Osteocyte (in vitro differentiated cells): Measurements from ENCODE around the gene TMCO4. TPM values are rescaled to one million over a fixed set of nuclear protein-coding genes. Genes with fewer than 3 reads are reported as not detected.

ENCODE experiments used
- DNase-seq: peaks from one replicate; pipeline ENCODE4 v3.0.0; 2021; ENCODE audit warnings: mixed read lengths; ENCODE audit not compliant: unreplicated experiment; ENCODE audit errors: extremely low spot score
- H3K27ac Mint-ChIP-seq: one replicate; pipeline ENCODE4 v1.8.0; 2021; ENCODE audit warnings: mild to moderate bottlenecking, mixed read lengths; ENCODE audit not compliant: unreplicated experiment
- H3K27me3 Mint-ChIP-seq: one replicate; pipeline ENCODE4 v1.8.0; 2021; ENCODE audit warnings: mixed read lengths; ENCODE audit not compliant: unreplicated experiment
- H3K36me3 Mint-ChIP-seq: one replicate; pipeline ENCODE4 v1.8.0; 2021; ENCODE audit warnings: mixed read lengths; ENCODE audit not compliant: unreplicated experiment
- H3K4me1 Mint-ChIP-seq: one replicate; pipeline ENCODE4 v1.8.0; 2021; ENCODE audit warnings: mixed read lengths; ENCODE audit not compliant: unreplicated experiment
- H3K4me3 Mint-ChIP-seq: one replicate; pipeline ENCODE4 v1.8.0; 2021; ENCODE audit warnings: mild to moderate bottlenecking, moderate library complexity, mixed read lengths; ENCODE audit not compliant: unreplicated experiment
- H3K9me3 Mint-ChIP-seq: one replicate; pipeline ENCODE4 v1.8.0; 2021; ENCODE audit warnings: mixed read lengths; ENCODE audit not compliant: unreplicated experiment
- CTCF ChIP-seq: fragments of 200-600 bp; sonication (generic); IDR thresholded peaks from 2 replicates; pipeline ENCODE4 v1.5.0; 2021; ENCODE audit warnings: antibody characterized with exemption, mild to moderate bottlenecking, moderate library complexity
- total RNA-seq: library from RNA; stranded (reverse); gene quantifications from 2 replicates; pipeline ENCODE4 v1.2.1, GENCODE V29; 2021

TMCO4 gene
- total RNA-seq, 1 donor from 2014 or later = 12.1 TPM

- no peak for DNase-seq
- Mint-ChIP-seq H3K27me3 (no peaks in the 10 kb centered on the region), H3K36me3 (peaks cover 5% of the 10 kb centered on the region), H3K4me3 (no peak overlapping the region), H3K9me3 (no peaks in the 10 kb centered on the region), H3K4me1 (no peaks in the 10 kb centered on the region), H3K27ac (no peak overlapping the region)
- no peak for TF ChIP-seq CTCF
Observed at GRCh38 chr1:19720973-19721372, 78.7 kb downstream of the TMCO4 start.

GRCh38 chr1:19720174-19720573 is 79.5 kb downstream of the TMCO4 start:
- no peaks in the 10 kb centered on the region for H3K27me3 Mint-ChIP-seq
- no peak for TF ChIP-seq CTCF
- H3K4me1 Mint-ChIP-seq = peaks cover 5% of the 10 kb centered on the region
- no peak overlapping the region for H3K27ac Mint-ChIP-seq
- H3K36me3 Mint-ChIP-seq = peaks cover 5% of the 10 kb centered on the region
- no peaks in the 10 kb centered on the region for H3K9me3 Mint-ChIP-seq
- DNase-seq = no peak
- no peak overlapping the region for H3K4me3 Mint-ChIP-seq

- no peak overlapping the region for H3K4me3 Mint-ChIP-seq
- H3K4me1 Mint-ChIP-seq = peaks cover 5% of the 10 kb centered on the region
- peaks cover 2% of the 10 kb centered on the region for H3K36me3 Mint-ChIP-seq
- H3K9me3 Mint-ChIP-seq = no peaks in the 10 kb centered on the region
- no peaks in the 10 kb centered on the region for H3K27me3 Mint-ChIP-seq
- H3K27ac Mint-ChIP-seq = no peak overlapping the region
- no peak for TF ChIP-seq CTCF
- no peak for DNase-seq
Observed at GRCh38 chr1:19717467-19717866, 82.2 kb downstream of the TMCO4 start.

- peaks cover 5% of the 10 kb centered on the region for H3K4me1 Mint-ChIP-seq
- H3K27me3 Mint-ChIP-seq = no peaks in the 10 kb centered on the region
- no peak overlapping the region for H3K4me3 Mint-ChIP-seq
- H3K27ac Mint-ChIP-seq = no peak overlapping the region
- peaks cover 2% of the 10 kb centered on the region for H3K36me3 Mint-ChIP-seq
- peak; percentile 92 for TF ChIP-seq CTCF
- DNase-seq = peak; percentile 96
- H3K9me3 Mint-ChIP-seq = no peaks in the 10 kb centered on the region
Observed at GRCh38 chr1:19715334-19716203, 84.1 kb downstream of the TMCO4 start.

- Mint-ChIP-seq H3K9me3 (no peaks in the 10 kb centered on the region), H3K27ac (no peak overlapping the region), H3K36me3 (no peaks in the 10 kb centered on the region), H3K4me3 (no peak overlapping the region), H3K27me3 (no peaks in the 10 kb centered on the region), H3K4me1 (peaks cover 5% of the 10 kb centered on the region)
- no peak for TF ChIP-seq CTCF
- DNase-seq = no peak
Observed at GRCh38 chr1:19712928-19713327, 86.8 kb downstream of the TMCO4 start.
